ENCODE measurements around the gene WNT8B. TPM values are rescaled to one million over a fixed set of nuclear protein-coding genes. Genes with fewer than 3 reads are reported as not detected.

WNT8B gene
- total and polyA plus RNA-seq, 2 donors (not counting 1 experiment from before 2014, with no cell fraction given), result not detected

DNA sequence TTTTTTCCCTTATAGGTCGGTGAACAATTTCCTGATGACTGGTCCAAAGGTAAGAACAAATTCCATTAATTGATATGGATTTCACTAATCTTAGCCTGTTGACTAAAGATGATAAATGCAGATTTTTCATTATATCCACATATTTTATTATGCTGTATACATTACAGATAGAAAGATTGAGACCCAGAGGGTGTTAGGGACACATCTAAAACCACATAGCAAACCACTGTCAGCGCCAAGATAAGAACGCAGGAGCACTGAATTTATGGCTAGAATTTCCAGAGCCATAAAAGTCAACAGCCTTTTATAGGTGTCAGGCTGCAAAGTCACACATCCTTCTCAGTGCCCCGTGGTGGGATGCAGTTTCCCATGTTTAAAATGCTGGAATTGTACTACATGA is 16.2 kb downstream of the WNT8B start:
- Histone ChIP-seq H4K20me1 (ENCODE audit: control insufficient read depth, insufficient read depth, low read length, poor library complexity, severe bottlenecking) (no peaks in the 10 kb centered on the region), H3K9me3 (ENCODE audit: control extremely low read depth in 1 of 3, control insufficient read depth in 2 of 3, insufficient read depth in 1 of 3, low read length in 2 of 3) (no peaks in the 10 kb centered on the region), H2AFZ (ENCODE audit: insufficient read depth, low read depth, low read length, poor library complexity, severe bottlenecking) (no peak overlapping the region), H3K4me3 (ENCODE audit: control extremely low read depth in 1 of 5, extremely low read depth in 1 of 5, insufficient read depth in 1 of 5, low read depth in 2 of 5, low read length in 4 of 5) (no peak overlapping the region), H3K4me1 (ENCODE audit: control insufficient read depth in 2 of 2, insufficient read depth in 2 of 2, low read length in 2 of 2) (peaks cover 7 to 20% of the 10 kb centered on the region in 2 donors), H3K4me2 (replicated peaks; ENCODE audit: low read depth, low read length, poor library complexity, severe bottlenecking) (no peak overlapping the region), H3K9ac (ENCODE audit: low read length) (no peak overlapping the region), H3K27me3 (replicated peaks in 1 of 4; ENCODE audit: control extremely low read depth in 1 of 4, control insufficient read depth in 3 of 4, insufficient read depth in 4 of 4, low read length in 3 of 4) (peaks cover 0 to 32% (median 20%) of the 10 kb centered on the region in 4 experiments), H3K36me3 (replicated peaks in 1 of 2; ENCODE audit: control extremely low read depth in 1 of 2, control insufficient read depth in 1 of 2, extremely low read depth in 1 of 2, insufficient read depth in 2 of 2, low read length in 1 of 2) (no peaks in the 10 kb centered on the region), H3K27ac (ENCODE audit: low read length in 2 of 2) (no peak overlapping the region), H3K79me2 (ENCODE audit: control insufficient read depth, insufficient read depth, low read length) (no peaks in the 10 kb centered on the region)
- Mint-ChIP-seq H3K27ac (no peak overlapping the region), H3K27me3 (peaks cover 35% of the 10 kb centered on the region), H3K4me1 (peaks cover 14% of the 10 kb centered on the region), H3K4me3 (no peak overlapping the region), H3K9me3 (ENCODE audit: insufficient read depth) (no peaks in the 10 kb centered on the region)
- ChIA-PET CTCF (no interaction called here), POLR2A (no interaction called here)
- TF ChIP-seq, protein P1, sequence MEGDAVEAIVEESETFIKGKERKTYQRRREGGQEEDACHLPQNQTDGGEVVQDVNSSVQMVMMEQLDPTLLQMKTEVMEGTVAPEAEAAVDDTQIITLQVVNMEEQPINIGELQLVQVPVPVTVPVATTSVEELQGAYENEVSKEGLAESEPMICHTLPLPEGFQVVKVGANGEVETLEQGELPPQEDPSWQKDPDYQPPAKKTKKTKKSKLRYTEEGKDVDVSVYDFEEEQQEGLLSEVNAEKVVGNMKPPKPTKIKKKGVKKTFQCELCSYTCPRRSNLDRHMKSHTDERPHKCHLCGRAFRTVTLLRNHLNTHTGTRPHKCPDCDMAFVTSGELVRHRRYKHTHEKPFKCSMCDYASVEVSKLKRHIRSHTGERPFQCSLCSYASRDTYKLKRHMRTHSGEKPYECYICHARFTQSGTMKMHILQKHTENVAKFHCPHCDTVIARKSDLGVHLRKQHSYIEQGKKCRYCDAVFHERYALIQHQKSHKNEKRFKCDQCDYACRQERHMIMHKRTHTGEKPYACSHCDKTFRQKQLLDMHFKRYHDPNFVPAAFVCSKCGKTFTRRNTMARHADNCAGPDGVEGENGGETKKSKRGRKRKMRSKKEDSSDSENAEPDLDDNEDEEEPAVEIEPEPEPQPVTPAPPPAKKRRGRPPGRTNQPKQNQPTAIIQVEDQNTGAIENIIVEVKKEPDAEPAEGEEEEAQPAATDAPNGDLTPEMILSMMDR (IDR thresholded peaks at IDR 0.05), result no peak
- TF ChIP-seq EZH2 (IDR thresholded peaks at IDR 0.05; ENCODE audit: borderline replicate concordance, insufficient read depth, low read depth, low read length, poor library complexity, severe bottlenecking), result no peak
- ATAC-seq (ENCODE audit: low read depth), result no peak
- intact Hi-C loops (cut with micrococcal nuclease), result no loop called here
- no peak for DNase-seq
- 0% methylated on average over 1 of the region's 4 CpGs for WGBS (ENCODE audit: insufficient coverage)

DNA sequence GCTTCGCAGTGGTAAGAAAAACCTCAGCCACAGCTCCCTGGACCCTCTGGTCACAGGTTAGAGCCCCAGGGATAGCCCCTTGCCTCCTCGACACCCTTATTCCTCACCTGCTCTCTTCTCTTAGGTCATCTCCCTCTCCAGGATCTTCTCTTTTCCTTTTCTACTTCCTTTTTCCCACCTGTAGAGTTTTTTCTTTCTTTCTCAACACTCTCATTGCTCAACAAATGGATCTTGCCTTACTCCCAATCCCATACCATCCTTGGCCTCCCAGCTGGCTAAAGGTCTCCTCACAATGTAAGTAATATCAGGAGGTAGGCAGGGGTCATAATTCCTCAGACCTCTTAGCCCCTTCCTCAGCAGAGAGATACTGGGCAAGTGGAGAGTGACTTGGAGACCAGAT is 17.2 kb downstream of the WNT8B start:
- Histone ChIP-seq H2AFZ (ENCODE audit: insufficient read depth, low read depth, low read length, poor library complexity, severe bottlenecking) (no peak overlapping the region), H3K4me2 (replicated peaks; ENCODE audit: low read depth, low read length, poor library complexity, severe bottlenecking) (no peak overlapping the region), H3K9ac (ENCODE audit: low read length) (no peak overlapping the region), H3K79me2 (ENCODE audit: control insufficient read depth, insufficient read depth, low read length) (no peaks in the 10 kb centered on the region), H3K27ac (ENCODE audit: low read length in 2 of 2) (no peak overlapping the region), H3K9me3 (ENCODE audit: control extremely low read depth in 1 of 3, control insufficient read depth in 2 of 3, insufficient read depth in 1 of 3, low read length in 2 of 3) (no peaks in the 10 kb centered on the region), H3K27me3 (replicated peaks in 1 of 4; ENCODE audit: control extremely low read depth in 1 of 4, control insufficient read depth in 3 of 4, insufficient read depth in 4 of 4, low read length in 3 of 4) (peaks cover 0 to 32% (median 20%) of the 10 kb centered on the region in 4 experiments), H4K20me1 (ENCODE audit: control insufficient read depth, insufficient read depth, low read length, poor library complexity, severe bottlenecking) (no peaks in the 10 kb centered on the region), H3K36me3 (replicated peaks in 1 of 2; ENCODE audit: control extremely low read depth in 1 of 2, control insufficient read depth in 1 of 2, extremely low read depth in 1 of 2, insufficient read depth in 2 of 2, low read length in 1 of 2) (no peaks in the 10 kb centered on the region), H3K4me3 (ENCODE audit: control extremely low read depth in 1 of 5, extremely low read depth in 1 of 5, insufficient read depth in 1 of 5, low read depth in 2 of 5, low read length in 4 of 5) (no peak overlapping the region), H3K4me1 (ENCODE audit: control insufficient read depth in 2 of 2, insufficient read depth in 2 of 2, low read length in 2 of 2) (peaks cover 7 to 20% of the 10 kb centered on the region in 2 donors)
- ATAC-seq (ENCODE audit: low read depth) (no peak), DNase-seq (no peak)
- 80% methylated on average over 2 of the region's 2 CpGs for WGBS (ENCODE audit: insufficient coverage)
- Mint-ChIP-seq H3K4me3 (no peak overlapping the region), H3K4me1 (peaks cover 14% of the 10 kb centered on the region), H3K27ac (no peak overlapping the region), H3K9me3 (ENCODE audit: insufficient read depth) (no peaks in the 10 kb centered on the region), H3K27me3 (peaks cover 31% of the 10 kb centered on the region)
- ChIA-PET CTCF (interaction anchor here (0.9 to 1.6 kb wide), 3 partner anchors 38 to 433 kb away, joined by 3 to 4 read pairs (median 3); partner anchors contain the start of gene SLF2), POLR2A (no interaction called here)
- TF ChIP-seq EZH2 (IDR thresholded peaks at IDR 0.05; ENCODE audit: borderline replicate concordance, insufficient read depth, low read depth, low read length, poor library complexity, severe bottlenecking), result no peak
- TF ChIP-seq, protein P1 (IDR thresholded peaks at IDR 0.05), result no peak
- intact Hi-C loops (cut with micrococcal nuclease), result loop anchor here (5.0 kb wide), 3 partner anchors 37 to 108 kb away; partner anchors contain the start of genes HIF1AN and SEC31B

Measured in B cell (primary cell).